OCI-LY7 (cell line): ENCODE measurements around the gene ABLIM1. TPM values are rescaled to one million over a fixed set of nuclear protein-coding genes. Genes with fewer than 3 reads are reported as not detected.

Source experiments
- BruUV-seq: library from RNA; stranded (reverse); fragments of 400-500 nt; replicated peaks from 2 replicates; lab custom pipeline; 2021; lab: Mats Ljungman, UMichigan
- CTCF ChIA-PET: fragments of 300-600 bp; sonication (Branson Sonifier 250); formaldehyde crosslinking; loops from one replicate; lab custom pipeline; 2022; ENCODE audit warnings: antibody characterized with exemption; ENCODE audit not compliant: unreplicated experiment; lab: Charles Lee
- POLR2A ChIA-PET: fragments of 300-600 bp; sonication (Branson Sonifier 250); formaldehyde crosslinking; loops from one replicate; lab custom pipeline; 2022; ENCODE audit warnings: antibody characterized with exemption; lab: Charles Lee
- DNase-seq: peaks from one replicate; pipeline ENCODE4 v3.0.0-alpha.2; 2015; ENCODE audit warnings: low spot score
- H2AFZ ChIP-seq: fragments of 200-600 bp; sonication (generic), shearing (Covaris generic); 2 replicates; pipeline ENCODE4 v1.6.1; 2014; ENCODE audit warnings: mild to moderate bottlenecking, antibody characterized with exemption, low read length, moderate library complexity
- H3K27ac ChIP-seq: fragments of 200-600 bp; sonication (generic); 2 replicates; pipeline ENCODE4 v1.5.1; 2014; ENCODE audit warnings: mixed run types, low read depth, mild to moderate bottlenecking, moderate library complexity, low read length, inconsistent platforms; ENCODE audit not compliant: poor library complexity, severe bottlenecking
- H3K36me3 ChIP-seq: fragments of 200-600 bp; sonication (generic); 2 replicates; pipeline ENCODE4 v1.6.1; 2014; ENCODE audit warnings: mild to moderate bottlenecking, antibody characterized with exemption, low read length, moderate library complexity, mixed read lengths; ENCODE audit not compliant: insufficient read depth
- H3K4me1 ChIP-seq: fragments of 200-600 bp; sonication (generic); 2 replicates; pipeline ENCODE4 v1.5.1; 2014; ENCODE audit warnings: mild to moderate bottlenecking, low read length; ENCODE audit not compliant: insufficient read depth, poor library complexity, severe bottlenecking
- H3K4me2 ChIP-seq: fragments of 200-600 bp; sonication (generic); 2 replicates; pipeline ENCODE4 v1.6.1; 2014; ENCODE audit warnings: mild to moderate bottlenecking, low read length
- H3K4me3 ChIP-seq: fragments of 200-600 bp; sonication (generic); 2 replicates; pipeline ENCODE4 v1.5.1; 2014; ENCODE audit warnings: mild to moderate bottlenecking, low read depth, low read length; ENCODE audit not compliant: poor library complexity, severe bottlenecking
- H3K79me2 ChIP-seq: fragments of 200-600 bp; sonication (generic); 2 replicates; pipeline ENCODE4 v1.6.1; 2016; ENCODE audit warnings: low read depth, mild to moderate bottlenecking, low read length, moderate library complexity, mixed read lengths; ENCODE audit not compliant: insufficient read depth
- H3K9me2 ChIP-seq: fragments of 200-600 bp; sonication (generic); 2 replicates; pipeline ENCODE4 v1.6.1; 2016; ENCODE audit warnings: mild to moderate bottlenecking, low read length, mixed read lengths; ENCODE audit not compliant: insufficient read depth
- H3K9me3 ChIP-seq: fragments of 200-600 bp; sonication (generic); 2 replicates; pipeline ENCODE4 v1.6.1; 2014; ENCODE audit warnings: mild to moderate bottlenecking, mixed run types, low read length, mixed read lengths
- H4K20me1 ChIP-seq: fragments of 200-600 bp; sonication (generic); 2 replicates; pipeline ENCODE4 v1.6.1; 2014; ENCODE audit warnings: mild to moderate bottlenecking, antibody characterized with exemption, low read length, moderate library complexity, mixed read lengths; ENCODE audit not compliant: insufficient read depth
- CTCF ChIP-seq: fragments of 200-600 bp; sonication (generic); conservative IDR thresholded peaks from 2 replicates; pipeline ENCODE4 v1.5.1; 2014; ENCODE audit warnings: mild to moderate bottlenecking, antibody characterized with exemption, low read length, moderate library complexity, mixed read lengths
- EZH2phosphoT487 ChIP-seq: fragments of 200-600 bp; sonication (generic); IDR thresholded peaks from 2 replicates; pipeline ENCODE4 v1.6.1; 2018; ENCODE audit warnings: low read depth, borderline replicate concordance, mild to moderate bottlenecking, mixed run types, antibody characterized with exemption, low read length, moderate library complexity, mixed read lengths
- intact Hi-C: fragments of 100-400 bp; cut with micrococcal nuclease; formaldehyde crosslinking; loops from one replicate; pipeline ENCODE4 v1.10.0; 2022; ENCODE audit not compliant: unreplicated experiment
- total RNA-seq, 2 experiments: library from RNA; depleted of rRNA in 1 of 2; stranded (reverse); fragments of >200 nt in 1 of 2; shearing (Covaris generic) in 1 of 2; gene quantifications; 2 replicates each; pipeline ENCODE4 v1.2.3, GENCODE V29; 2014 to 2022

The ABLIM1 gene
- total RNA-seq, 2 experiments from 2014 or later = 94.2 to 268 TPM

DNA sequence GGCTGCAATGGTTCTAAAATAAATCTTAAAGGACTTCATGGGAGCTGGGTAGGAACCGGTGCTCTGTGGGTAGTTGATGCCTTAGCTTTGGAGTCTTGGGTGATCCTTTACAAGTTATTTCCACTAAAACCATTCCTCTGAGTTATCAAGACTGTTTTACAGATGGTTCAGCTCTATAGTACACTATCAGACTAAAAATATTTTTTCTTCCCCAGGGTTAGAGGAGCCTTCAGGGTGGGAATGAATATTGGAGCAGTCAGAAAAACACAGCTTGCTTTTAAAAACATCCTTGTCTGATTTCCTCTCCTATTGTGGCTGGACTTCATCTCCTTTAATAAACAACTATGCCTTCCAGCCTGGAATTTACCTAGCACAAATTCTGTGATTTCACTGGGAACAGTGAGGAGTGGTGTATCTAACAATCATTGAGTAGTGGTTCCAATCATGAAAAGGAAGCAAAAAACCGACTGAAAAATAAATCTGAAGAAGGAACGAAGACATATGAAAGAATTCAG lies 151.1 kb downstream of the ABLIM1 start:
- Histone ChIP-seq H3K79me2 (peaks cover 100% of the 10 kb centered on the region), H3K4me3 (no peak overlapping the region), H3K27ac (no peak overlapping the region), H3K4me1 (peaks cover 63% of the 10 kb centered on the region), H3K9me2 (no peaks in the 10 kb centered on the region), H3K4me2 (no peak overlapping the region), H4K20me1 (peaks cover 38% of the 10 kb centered on the region), H3K36me3 (peaks cover 83% of the 10 kb centered on the region), H3K9me3 (no peaks in the 10 kb centered on the region), H2AFZ (no peak overlapping the region)
- ChIA-PET CTCF (interaction anchor here (1.1 kb wide), 1 partner anchor 17 kb away, joined by 3 read pairs; no protein-coding TSS in a partner anchor), POLR2A (interaction anchor here (0.9 to 17.5 kb wide), 4 partner anchors 9 to 14 kb away, joined by 4 to 464 read pairs (median 4); no protein-coding TSS in a partner anchor)
- intact Hi-C loops = no loop called here
- TF ChIP-seq CTCF = no peak
- no peak for TF ChIP-seq EZH2phosphoT487
- no peak for DNase-seq
- BruUV-seq = no TSS peak

DNA sequence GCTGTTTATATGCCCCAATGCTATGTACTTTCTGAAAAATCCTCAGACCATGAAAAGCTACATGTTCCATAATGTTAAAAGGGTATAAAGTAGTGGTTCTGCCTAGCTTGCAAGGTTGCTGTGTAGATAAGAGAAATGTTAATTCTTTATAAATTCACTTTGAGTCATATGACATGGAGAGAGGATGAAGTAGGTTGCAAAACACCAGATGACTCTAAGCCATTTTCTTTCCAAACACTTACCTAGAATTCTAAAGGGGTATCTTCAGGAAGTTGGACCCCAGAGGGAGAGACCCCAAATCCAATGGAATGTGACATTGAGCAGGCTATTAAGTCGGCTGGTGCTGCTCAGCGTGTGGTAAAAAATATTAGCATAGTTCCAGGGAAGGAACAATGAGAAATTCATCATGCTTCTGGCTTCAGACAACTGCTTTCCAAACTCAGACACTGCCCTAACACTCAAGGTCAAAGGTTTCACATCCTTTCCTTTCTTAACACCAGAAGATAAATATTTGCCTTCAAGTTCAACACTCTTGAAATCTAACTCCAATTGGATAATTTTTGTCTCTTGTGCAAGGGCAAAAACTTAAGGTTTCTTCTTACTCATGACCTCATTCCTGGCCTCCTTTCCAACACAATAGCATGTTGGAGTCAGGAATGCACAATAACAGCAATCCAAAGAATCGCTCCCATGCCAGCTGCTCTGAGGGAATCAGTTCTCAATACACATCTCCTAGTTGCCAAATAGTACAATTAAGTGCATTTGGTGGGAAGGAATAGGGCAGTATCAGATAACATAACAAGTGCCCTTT lies 153.1 kb downstream of the ABLIM1 start:
- ChIA-PET POLR2A (interaction anchor here (17.5 kb wide), 1 partner anchor 16 kb away, joined by 464 read pairs; no protein-coding TSS in a partner anchor), CTCF (no interaction called here)
- Histone ChIP-seq H3K79me2 (peaks cover 100% of the 10 kb centered on the region), H3K4me2 (no peak overlapping the region), H2AFZ (no peak overlapping the region), H3K9me3 (no peaks in the 10 kb centered on the region), H3K4me3 (no peak overlapping the region), H4K20me1 (peaks cover 33% of the 10 kb centered on the region; the same call in 1 of the 2 replicates), H3K9me2 (no peaks in the 10 kb centered on the region), H3K4me1 (peaks cover 83% of the 10 kb centered on the region), H3K36me3 (peaks cover 75% of the 10 kb centered on the region), H3K27ac (no peak overlapping the region)
- BruUV-seq = no TSS peak
- TF ChIP-seq CTCF (no peak), EZH2phosphoT487 (no peak)
- DNase-seq = no peak
- intact Hi-C loops = no loop called here
